Adrenal gland (tissue), 12 donors: Measurements from ENCODE around the gene HLA-DRA. TPM values are rescaled to one million over a fixed set of nuclear protein-coding genes. Genes with fewer than 3 reads are reported as not detected.

ENCODE experiments used
- DNase-seq, 7 donors: peaks; one replicate each; pipeline ENCODE4 v3.0.0-alpha.2; 2019 to 2020
- H3K27ac ChIP-seq, 5 donors: fragments of 200-600 bp; sonication (generic) in 4 of 5; 1 replicate in 3 of 5; 2 replicates in 2 of 5; pipeline versions ENCODE4 v1.5.1 to v1.8.0; 2016 to 2020; ENCODE audit warnings: mild to moderate bottlenecking in 1 of 5
- H3K27me3 ChIP-seq: fragments of 200-600 bp; 2 replicates; pipeline ENCODE4 v1.8.0; 2021
- H3K36me3 ChIP-seq, 2 donors: fragments of 200-600 bp; replicated peaks in 1 of 2; 1 replicate in 1 of 2; 2 replicates in 1 of 2; pipeline versions ENCODE4 v1.5.1 to v1.8.0; 2018 to 2022
- H3K4me1 ChIP-seq, 2 donors: fragments of 200-600 bp; replicated peaks in 1 of 2; 1 replicate in 1 of 2; 2 replicates in 1 of 2; pipeline versions ENCODE4 v1.5.1 to v1.8.0; 2018 to 2021
- H3K4me3 ChIP-seq, 4 donors: fragments of 200-600 bp; sonication (generic) in 3 of 4; one replicate each; pipeline ENCODE4 v1.5.1; 2016 to 2018
- H3K9me3 ChIP-seq, 3 donors: fragments of 200-600 bp; sonication (generic) in 1 of 3; replicated peaks in 1 of 3; 1 replicate in 2 of 3; 2 replicates in 1 of 3; pipeline versions ENCODE4 v1.5.1 to v1.8.0; 2016 to 2021
- CTCF ChIP-seq, 6 experiments: fragments of 450-650 bp in 4 of 6; fragments of 200-600 bp in 2 of 6; sonication (generic) in 1 of 6; IDR thresholded peaks; 1 replicate in 5 of 6; 2 replicates in 1 of 6; pipeline versions ENCODE4 v1.5.1 to v1.8.0; 2016 to 2021; ENCODE audit warnings: antibody characterized with exemption in 6 of 6, mild to moderate bottlenecking in 2 of 6, moderate library complexity in 1 of 6
- POLR2A ChIP-seq, 2 donors: fragments of 450-650 bp; IDR thresholded peaks; one replicate each; pipeline ENCODE4 v1.6.1; 2017; ENCODE audit warnings: antibody characterized with exemption in 2 of 2, mild to moderate bottlenecking in 2 of 2, moderate library complexity in 1 of 2
- WGBS, 4 donors: extraction: QIAGEN DNeasy Blood & Tissue Kit in 2 of 4; methylation state at CpG; one replicate each; pipeline versions ENCODE4 v1.1.5 to v1.1.7; 2013 to 2017; 5-methylcytosine and 5-hydroxymethylcytosine counted together
- intact Hi-C, 2 donors: fragments of 100-400 bp; cut with DNase I; formaldehyde crosslinking; loops; one replicate each; pipeline versions ENCODE4 v1.14.1 to v1.15.0; 2022 to 2023
- polyA plus RNA-seq, 3 donors: library from polyadenylated mRNA; stranded (reverse); fragments of 200-250 nt in 2 of 3; fragments of 350-450 nt in 1 of 3; fragmentation: Illumina TruSeq in 1 of 3; extraction: RNeasy Lipid Tissue Mini Kit (QIAGEN cat#74804) in 1 of 3; gene quantifications; one replicate each; pipeline ENCODE4 v1.2.3, GENCODE V29; 2013 to 2014
- total RNA-seq, 9 donors: library from RNA; depleted of rRNA in 4 of 9; stranded (reverse); fragments of >200 nt in 4 of 9; fragments of 120-200 nt in 1 of 9; fragmentation: NEBNext Ultra II Directional in 1 of 9; extraction: Animal tissue kit (Norgen Biotek cat#: 25700) in 1 of 9; gene quantifications; one replicate each; pipeline versions ENCODE4 v1.1.0 to v1.2.4, GENCODE V29; 2013 to 2023
- donor health status: healthy with polysubstance abuse.
- donor health status: Bipolar disorder and iron deficiency.
- donor health status: DM: yes; HTN: yes; CAD: no.
- donor health status: DM: no; HTN: no; CAD: no.
- donor health status: DM: no; HTN: no; CAD: no.
- donor health status: DM: yes; HTN: yes; CAD: no.

The HLA-DRA gene
- total and polyA plus RNA-seq, 12 donors: 36.8 to 1,447 (median 462) TPM

- Histone ChIP-seq H3K4me1 (no peaks in the 10 kb centered on the region), H3K27me3 (no peaks in the 10 kb centered on the region), H3K4me3 (no peak overlapping the region), H3K9me3 (no peaks in the 10 kb centered on the region), H3K36me3 (no peaks in the 10 kb centered on the region), H3K27ac (no peak overlapping the region)
- DNase-seq: no peak
- 62 to 73% (median 67%) methylated on average over 4 of the region's 4 CpGs for WGBS, 4 donors
- no peak for TF ChIP-seq CTCF (IDR thresholded peaks at IDR 0.05)
- TF ChIP-seq POLR2A (IDR thresholded peaks at IDR 0.05): no peak
- intact Hi-C loops: no loop called here
These were observed 17.4 kb downstream of the HLA-DRA start for GRCh38 chr6:32457054-32457453.

- intact Hi-C loops: no loop called here
- Histone ChIP-seq H3K4me3 (no peak overlapping the region), H3K27me3 (no peaks in the 10 kb centered on the region), H3K9me3 (no peaks in the 10 kb centered on the region), H3K36me3 (no peaks in the 10 kb centered on the region), H3K27ac (no peak overlapping the region), H3K4me1 (no peaks in the 10 kb centered on the region)
- 49 to 74% (median 62%) methylated on average over 29 of the region's 29 CpGs for WGBS, 4 donors
- peak in 1 of 7 donors; percentile 13 for DNase-seq
- TF ChIP-seq POLR2A (IDR thresholded peaks at IDR 0.05) (no peak), CTCF (IDR thresholded peaks at IDR 0.05) (no peak)
These were observed 20.2 kb downstream of the HLA-DRA start for GRCh38 chr6:32459781-32460424.

GRCh38 chr6:32460528-32460927 is 20.8 kb downstream of the HLA-DRA start:
- Histone ChIP-seq H3K27ac (no peak overlapping the region), H3K9me3 (no peaks in the 10 kb centered on the region), H3K4me3 (no peak overlapping the region), H3K4me1 (no peaks in the 10 kb centered on the region), H3K36me3 (no peaks in the 10 kb centered on the region), H3K27me3 (no peaks in the 10 kb centered on the region)
- intact Hi-C loops: no loop called here
- DNase-seq: no peak
- no peak for TF ChIP-seq POLR2A (IDR thresholded peaks at IDR 0.05)
- TF ChIP-seq CTCF (IDR thresholded peaks at IDR 0.05): no peak
- WGBS, 4 donors: 49 to 62% (median 57%) methylated on average over 4 of the region's 4 CpGs

- no peak for DNase-seq
- Histone ChIP-seq H3K36me3 (no peaks in the 10 kb centered on the region), H3K27me3 (no peaks in the 10 kb centered on the region), H3K4me1 (no peaks in the 10 kb centered on the region), H3K9me3 (no peaks in the 10 kb centered on the region), H3K27ac (no peak overlapping the region), H3K4me3 (no peak overlapping the region)
- intact Hi-C loops: no loop called here
- TF ChIP-seq POLR2A (IDR thresholded peaks at IDR 0.05) (no peak), CTCF (IDR thresholded peaks at IDR 0.05) (no peak)
- 68 to 80% (median 71%) methylated on average over 5 of the region's 5 CpGs for WGBS, 4 donors
These were observed 21.8 kb downstream of the HLA-DRA start for GRCh38 chr6:32461493-32461892.
